K562 (cell line): ENCODE data around the gene DERL3. TPM values are rescaled to one million over a fixed set of nuclear protein-coding genes. Genes with fewer than 3 reads are reported as not detected.

Source experiments
- ATAC-seq: fragments of 200-7000 bp; cut with Tn5 transposase; 3 replicates; pipeline ENCODE4 v1.9.1; 2020; ENCODE audit warnings: moderate library complexity
- BruUV-seq: library from RNA; stranded (reverse); fragments of 400-500 nt; replicated peaks from 2 replicates; lab custom pipeline; 2021; lab: Mats Ljungman, UMichigan
- CTCF ChIA-PET: fragments of 300-600 bp; formaldehyde crosslinking; extraction: SDS; loops from one replicate; lab custom pipeline; 2021; ENCODE audit warnings: low intra/inter-chr PET ratio; lab: Yijun Ruan, JAX
- POLR2A ChIA-PET: fragments of 300-600, 350-650 bp; sonication (Branson Sonifier 250); formaldehyde crosslinking; extraction: SDS; loops from one replicate; lab custom pipeline; 2021; ENCODE audit warnings: antibody characterized with exemption, inconsistent platforms; lab: Yijun Ruan, JAX
- DNase-seq, 4 experiments: peaks; one replicate each; pipeline versions ENCODE4 v3.0.0 to v3.0.0-alpha.2; 2011 to 2018; ENCODE audit warnings: low spot score in 3 of 4, mixed read lengths in 3 of 4; ENCODE audit errors: extremely low read depth in 1 of 4
- FAIRE-seq: peaks from 2 replicates; lab custom pipeline; 2011; peaks lifted over from hg19 to GRCh38; lab: Jason Lieb, UNC
- H2AFZ ChIP-seq: 2 replicates; pipeline ENCODE4 v1.6.0; 2011; ENCODE audit warnings: low read depth, low read length, control low read depth, inconsistent platforms
- H3K27ac ChIP-seq: fragments of 200-600 bp; 3 replicates; pipeline ENCODE4 v1.8.0; 2011; ENCODE audit warnings: low read depth, mild to moderate bottlenecking, control low read depth, inconsistent platforms, low read length, moderate library complexity, mixed read lengths; ENCODE audit errors: extremely low read depth
- H3K27me3 ChIP-seq, 2 experiments: fragments of 300-600 bp in 1 of 2; 2 replicates in 1 of 2; 3 replicates in 1 of 2; pipeline versions ENCODE4 v1.6.0 to v1.8.0; 2011; ENCODE audit warnings: inconsistent platforms in 2 of 2, low read length in 2 of 2, mild to moderate bottlenecking in 1 of 2, mixed read lengths in 1 of 2, moderate library complexity in 1 of 2; ENCODE audit not compliant: control insufficient read depth in 2 of 2, insufficient read depth in 2 of 2
- H3K36me3 ChIP-seq: fragments of 300-600 bp; 3 replicates; pipeline ENCODE4 v1.8.0; 2011; ENCODE audit warnings: mild to moderate bottlenecking, low read length, inconsistent platforms; ENCODE audit not compliant: control insufficient read depth, insufficient read depth
- H3K4me1 ChIP-seq, 2 experiments: fragments of 200-600 bp in 1 of 2; replicated peaks in 1 of 2; 2 replicates in 1 of 2; 3 replicates in 1 of 2; pipeline versions ENCODE4 v1.5.1 to v1.8.0; 2011; ENCODE audit warnings: inconsistent platforms in 2 of 2, low read length in 2 of 2, mild to moderate bottlenecking in 1 of 2, mixed read lengths in 1 of 2, moderate library complexity in 1 of 2; ENCODE audit not compliant: control insufficient read depth in 2 of 2, insufficient read depth in 2 of 2
- H3K4me2 ChIP-seq: 2 replicates; pipeline ENCODE4 v1.6.1; 2011; ENCODE audit warnings: low read length, control low read depth, inconsistent platforms, mixed read lengths; ENCODE audit not compliant: insufficient read depth
- H3K4me3 ChIP-seq: fragments of 200-600 bp; sonication (generic), shearing (Covaris generic); 2 replicates; pipeline ENCODE4 v1.5.1; 2016; ENCODE audit warnings: control low read depth, inconsistent platforms
- H3K79me2 ChIP-seq: fragments of 200-600 bp; 3 replicates; pipeline ENCODE4 v1.8.0; 2011; ENCODE audit warnings: low read length, inconsistent platforms; ENCODE audit not compliant: control insufficient read depth, insufficient read depth
- H3K9ac ChIP-seq, 2 experiments: 2 replicates each; pipeline versions ENCODE4 v1.6.0 to v1.6.1; 2011; ENCODE audit warnings: low read depth in 2 of 2, low read length in 2 of 2, control low read depth in 1 of 2, inconsistent platforms in 1 of 2, mild to moderate bottlenecking in 1 of 2, mixed read lengths in 1 of 2; ENCODE audit not compliant: insufficient read depth in 1 of 2
- H3K9me1 ChIP-seq: one replicate; pipeline ENCODE4 v1.6.0; 2011; ENCODE audit warnings: inconsistent platforms, mild to moderate bottlenecking, low read length, moderate library complexity; ENCODE audit not compliant: control insufficient read depth, insufficient read depth
- H3K9me3 ChIP-seq: replicated peaks from 2 replicates; pipeline ENCODE4 v1.5.1; 2011; ENCODE audit warnings: low read depth, low read length, inconsistent platforms; ENCODE audit not compliant: control insufficient read depth, insufficient read depth
- H4K20me1 ChIP-seq: replicated peaks from 2 replicates; pipeline ENCODE4 v1.6.1; 2011; ENCODE audit warnings: low read length, inconsistent platforms, mixed read lengths; ENCODE audit not compliant: control insufficient read depth, insufficient read depth
- DEAF1 ChIP-seq: fragments of 450-650 bp; formaldehyde crosslinking; IDR thresholded peaks from 2 replicates; pipeline ENCODE4 v1.4.0; 2020; ENCODE audit warnings: mild to moderate bottlenecking, moderate library complexity
- JUNB ChIP-seq: fragments of 450-650 bp; formaldehyde crosslinking; conservative IDR thresholded peaks from 2 replicates; pipeline ENCODE4 v1.4.0; 2020; ENCODE audit warnings: mild to moderate bottlenecking
- POLR2A ChIP-seq: fragments of 450-650 bp; conservative IDR thresholded peaks from 2 replicates; pipeline ENCODE4 v1.6.1; 2016
- PREB ChIP-seq: sonication (generic); formaldehyde crosslinking; IDR thresholded peaks from 2 replicates; pipeline ENCODE4 v1.8.1; 2023; ENCODE audit warnings: mild to moderate bottlenecking, missing genetic modification reagents
- SRSF1 ChIP-seq: fragments of 200-400 bp; formaldehyde crosslinking; IDR thresholded peaks from 2 replicates; pipeline ENCODE4 v1.6.1; 2017; ENCODE audit warnings: mild to moderate bottlenecking, low read depth, low read length, moderate library complexity
- ZC3H8 ChIP-seq: fragments of 450-650 bp; IDR thresholded peaks from 2 replicates; pipeline ENCODE4 v1.6.1; 2017
- ZNF146 ChIP-seq: IDR thresholded peaks from one replicate; pipeline ENCODE4 v1.6.1; 2018; ENCODE audit warnings: missing compliant biosample characterization; ENCODE audit not compliant: unreplicated experiment
- WGBS: fragments of 100-300 bp; shearing (Covaris generic); methylation state at CpG from one replicate; pipeline ENCODE4 v1.1.6; 2016; ENCODE audit warnings: low coverage, mixed read lengths; ENCODE audit not compliant: insufficient coverage; ENCODE audit errors: missing lambda C conversion rate; 5-methylcytosine and 5-hydroxymethylcytosine counted together
- in situ Hi-C: fragments of 300-500 bp; cut with MboI; formaldehyde crosslinking; loops from 4 replicates; pipeline ENCODE4 v1.15.0; 2018; ENCODE audit warnings: inconsistent platforms, mixed read lengths
- intact Hi-C: fragments of 100-400 bp; cut with micrococcal nuclease; formaldehyde crosslinking; loops from 2 replicates; pipeline ENCODE4 v1.14.2; 2022
- polyA plus RNA-seq, 8 experiments: library from polyadenylated mRNA; depleted of rRNA in 4 of 8; stranded (reverse) in 5 of 8; unstranded in 3 of 8; fragments of >200 nt; fragmentation: Nextera tagmentation in 2 of 8; fragmentation: Illumina TruSeq in 1 of 8; extraction: Ambion mirVana in 2 of 8; extraction: Trizol in 1 of 8; gene quantifications; 2 replicates each; pipeline versions ENCODE4 v1.2.1 to v1.2.3, GENCODE V29; 2011 to 2014; ENCODE audit warnings: inconsistent platforms in 1 of 8, missing spikeins in 1 of 8
- total RNA-seq, 7 experiments: library from RNA; depleted of rRNA in 6 of 7; stranded (reverse); fragments of >200 nt in 6 of 7; fragmentation: Illumina TruSeq in 2 of 7; extraction: Trizol in 2 of 7; gene quantifications; 2 replicates each; pipeline versions ENCODE4 v1.2.1 to v1.2.3, GENCODE V29; 2011 to 2021; ENCODE audit warnings: low replicate concordance in 1 of 7
- TF ChIP-seq, protein P1 (sequence below): fragments of 250-450 bp; sonication (Bioruptor Pico); IDR thresholded peaks from 2 replicates; pipeline ENCODE4 v1.4.0; 2020; ENCODE audit warnings: mild to moderate bottlenecking, moderate library complexity

DERL3 gene
- total and polyA plus RNA-seq, 9 of the 15 experiments (the other 6 are each of a cell fraction or from before 2014, with no cell fraction given): 1.3 to 12.4 (median 4.8) TPM

GRCh38 chr22:23801886-23802377 is 36.9 kb downstream of the DERL3 start:
- Histone ChIP-seq H3K9ac (no peak overlapping the region; a peak in 1 of 4 replicates), H2AFZ (no peak overlapping the region), H3K27me3 (no peaks in the 10 kb centered on the region), H3K27ac (no peak overlapping the region), H4K20me1 (no peaks in the 10 kb centered on the region), H3K4me3 (no peak overlapping the region), H3K4me2 (no peak overlapping the region), H3K79me2 (no peaks in the 10 kb centered on the region), H3K36me3 (peaks cover 65% of the 10 kb centered on the region; the same call in 2 of the 3 replicates), H3K9me1 (no peaks in the 10 kb centered on the region), H3K9me3 (no peaks in the 10 kb centered on the region), H3K4me1 (no peaks in the 10 kb centered on the region; a peak in 1 of 5 replicates)
- no peak for DNase-seq
- 92% methylated on average over 2 of the region's 8 CpGs for WGBS
- CTCF ChIA-PET: no interaction called here
- in situ Hi-C loops: no loop called here
- TF ChIP-seq JUNB (CRISPR knock-in tag) (no peak), SRSF1 (no peak), POLR2A (0 out of 2 replicates have a peak, but pooled peaks have one; percentile 26)
- POLR2A ChIA-PET: interaction anchor here (0.7 kb wide), 1 partner anchor 21 kb away, joined by 3 read pairs; no protein-coding TSS in a partner anchor
- no peak for ATAC-seq
- BruUV-seq: no TSS peak
- intact Hi-C loops: no loop called here
- FAIRE-seq: no peak

GRCh38 chr22:23801238-23801821 is 37.5 kb downstream of the DERL3 start:
- FAIRE-seq (no peak), ATAC-seq (no peak), DNase-seq (no peak)
- BruUV-seq: no TSS peak
- in situ Hi-C loops: no loop called here
- Histone ChIP-seq H3K4me2 (no peak overlapping the region), H3K9me3 (no peaks in the 10 kb centered on the region), H4K20me1 (no peaks in the 10 kb centered on the region), H3K79me2 (no peaks in the 10 kb centered on the region), H3K9me1 (no peaks in the 10 kb centered on the region), H3K4me3 (no peak overlapping the region), H3K27ac (no peak overlapping the region), H3K4me1 (no peaks in the 10 kb centered on the region; a peak in 1 of 5 replicates), H2AFZ (no peak overlapping the region), H3K27me3 (no peaks in the 10 kb centered on the region), H3K36me3 (peaks cover 64% of the 10 kb centered on the region; the same call in 2 of the 3 replicates), H3K9ac (peak overlapping the region in 1 of 2 experiments; percentile 26; a peak in 1 of 4 replicates)
- TF ChIP-seq ZNF146 (CRISPR knock-in tag) (no peak), ZC3H8 (no peak), PREB (CRISPR knock-in tag) (no peak), DEAF1 (no peak)
- TF ChIP-seq, protein P1, sequence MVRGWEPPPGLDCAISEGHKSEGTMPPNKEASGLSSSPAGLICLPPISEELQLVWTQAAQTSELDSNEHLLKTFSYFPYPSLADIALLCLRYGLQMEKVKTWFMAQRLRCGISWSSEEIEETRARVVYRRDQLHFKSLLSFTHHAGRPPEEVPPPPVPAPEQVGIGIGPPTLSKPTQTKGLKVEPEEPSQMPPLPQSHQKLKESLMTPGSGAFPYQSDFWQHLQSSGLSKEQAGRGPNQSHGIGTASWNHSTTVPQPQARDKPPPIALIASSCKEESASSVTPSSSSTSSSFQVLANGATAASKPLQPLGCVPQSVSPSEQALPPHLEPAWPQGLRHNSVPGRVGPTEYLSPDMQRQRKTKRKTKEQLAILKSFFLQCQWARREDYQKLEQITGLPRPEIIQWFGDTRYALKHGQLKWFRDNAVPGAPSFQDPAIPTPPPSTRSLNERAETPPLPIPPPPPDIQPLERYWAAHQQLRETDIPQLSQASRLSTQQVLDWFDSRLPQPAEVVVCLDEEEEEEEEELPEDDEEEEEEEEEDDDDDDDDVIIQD (CRISPR knock-in tag): no peak
- WGBS: 75% methylated on average over 11 of the region's 11 CpGs
- POLR2A ChIA-PET: no interaction called here
- intact Hi-C loops: no loop called here
- CTCF ChIA-PET: no interaction called here
